HG03039 (cell line): Measurements from ENCODE around the gene RGMA.
"Not testable (repeated sequence)": the region's sequence is repeated elsewhere in the genome, so short reads cannot be mapped to it uniquely, and the experiment has no call there.

Source experiments
- ATAC-seq: cut with Tn5 transposase; IDR thresholded peaks from one replicate; pipeline ENCODE4 v1.9.1; 2021; ENCODE audit warnings: mild to moderate bottlenecking, moderate library complexity; ENCODE audit not compliant: unreplicated experiment

RGMA gene

GRCh38 chr15:93035953-93036810 lies 52.8 kb downstream of the RGMA start:
- ATAC-seq, result peak; percentile 70

GRCh38 chr15:93035092-93035915 lies 53.7 kb downstream of the RGMA start:
- ATAC-seq, result no peak

- ATAC-seq, result no peak
These were observed 54.5 kb downstream of the RGMA start for GRCh38 chr15:93034512-93034911.

GRCh38 chr15:93033434-93034045 lies 55.5 kb downstream of the RGMA start:
- ATAC-seq, result no peak

- not testable (repeated sequence) for ATAC-seq
These were observed 56.4 kb downstream of the RGMA start for GRCh38 chr15:93032515-93033206.

- not testable (repeated sequence) for ATAC-seq
These were observed 57.2 kb downstream of the RGMA start for GRCh38 chr15:93031557-93032384.

GRCh38 chr15:93031103-93031464 lies 57.9 kb downstream of the RGMA start:
- no peak for ATAC-seq

GRCh38 chr15:93030430-93031102 lies 58.4 kb downstream of the RGMA start:
- peak; percentile 71 for ATAC-seq

GRCh38 chr15:93029836-93030429 lies 59.1 kb downstream of the RGMA start:
- ATAC-seq, result no peak

GRCh38 chr15:93029214-93029835 lies 59.7 kb downstream of the RGMA start:
- ATAC-seq, result no peak

- no peak for ATAC-seq
These were observed 60.3 kb downstream of the RGMA start for GRCh38 chr15:93028632-93029213.

- no peak for ATAC-seq
These were observed 60.8 kb downstream of the RGMA start for GRCh38 chr15:93028111-93028631.

- ATAC-seq, result no peak
These were observed 61.6 kb downstream of the RGMA start for GRCh38 chr15:93027413-93027812.

GRCh38 chr15:93026380-93026817 lies 62.6 kb downstream of the RGMA start:
- ATAC-seq, result no peak

- no peak for ATAC-seq
These were observed 63.4 kb downstream of the RGMA start for GRCh38 chr15:93025625-93025982.

GRCh38 chr15:93024716-93025624 lies 64.0 kb downstream of the RGMA start:
- no peak for ATAC-seq

GRCh38 chr15:93024293-93024692 lies 64.7 kb downstream of the RGMA start:
- no peak for ATAC-seq
